GM18909 (cell line): Measurements from ENCODE around the gene PARD6B.
"Not testable (repeated sequence)": the region's sequence is repeated elsewhere in the genome, so short reads cannot be mapped to it uniquely, and the experiment has no call there.

ENCODE experiments used
- ATAC-seq: cut with Tn5 transposase; IDR thresholded peaks from one replicate; pipeline ENCODE4 v1.9.1; 2021; ENCODE audit warnings: mild to moderate bottlenecking; ENCODE audit not compliant: unreplicated experiment, poor library complexity

The PARD6B gene

DNA sequence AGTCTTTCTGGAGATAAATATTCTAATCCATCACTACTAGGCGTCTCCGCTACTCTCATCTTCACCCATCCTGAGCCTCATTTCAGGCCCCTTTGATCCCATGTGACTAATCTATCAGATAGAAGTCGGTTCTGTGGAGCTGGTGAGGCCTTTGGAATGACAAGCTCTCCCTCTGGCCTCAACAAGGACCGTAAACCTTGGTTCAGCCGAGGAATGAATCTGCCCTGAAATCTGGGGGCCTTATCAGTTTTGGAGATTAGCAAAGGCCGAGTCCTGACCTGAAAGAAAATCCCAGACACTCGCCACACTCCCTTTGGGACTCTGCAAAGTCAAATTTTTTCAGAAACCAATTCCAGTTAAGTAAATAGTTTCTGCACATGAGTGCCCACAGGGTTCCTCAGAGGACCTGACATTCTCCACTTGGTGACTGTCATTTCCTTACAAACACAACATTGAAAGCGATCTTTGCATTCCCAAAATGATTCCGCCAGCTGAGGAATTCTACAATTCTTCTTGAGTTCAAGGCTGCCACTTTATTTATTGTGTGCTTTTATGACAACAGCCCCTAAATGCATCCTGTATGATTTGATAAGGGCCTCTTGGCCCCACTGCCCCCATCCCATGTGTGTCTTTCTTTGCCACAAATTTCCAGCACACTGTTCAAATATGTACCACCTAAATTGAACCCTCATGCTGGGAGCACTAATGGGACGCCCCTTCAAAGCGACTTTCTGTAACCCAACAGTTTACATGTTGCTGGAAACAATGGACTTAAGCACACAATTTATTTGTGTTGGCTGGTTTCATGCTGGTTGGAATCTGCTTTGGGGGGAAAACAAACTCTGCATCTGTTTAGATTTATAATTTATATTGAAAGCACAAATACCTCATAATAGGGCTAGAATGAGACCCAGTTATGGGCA, 30.1 kb upstream of the PARD6B start:
- ATAC-seq: no peak

DNA sequence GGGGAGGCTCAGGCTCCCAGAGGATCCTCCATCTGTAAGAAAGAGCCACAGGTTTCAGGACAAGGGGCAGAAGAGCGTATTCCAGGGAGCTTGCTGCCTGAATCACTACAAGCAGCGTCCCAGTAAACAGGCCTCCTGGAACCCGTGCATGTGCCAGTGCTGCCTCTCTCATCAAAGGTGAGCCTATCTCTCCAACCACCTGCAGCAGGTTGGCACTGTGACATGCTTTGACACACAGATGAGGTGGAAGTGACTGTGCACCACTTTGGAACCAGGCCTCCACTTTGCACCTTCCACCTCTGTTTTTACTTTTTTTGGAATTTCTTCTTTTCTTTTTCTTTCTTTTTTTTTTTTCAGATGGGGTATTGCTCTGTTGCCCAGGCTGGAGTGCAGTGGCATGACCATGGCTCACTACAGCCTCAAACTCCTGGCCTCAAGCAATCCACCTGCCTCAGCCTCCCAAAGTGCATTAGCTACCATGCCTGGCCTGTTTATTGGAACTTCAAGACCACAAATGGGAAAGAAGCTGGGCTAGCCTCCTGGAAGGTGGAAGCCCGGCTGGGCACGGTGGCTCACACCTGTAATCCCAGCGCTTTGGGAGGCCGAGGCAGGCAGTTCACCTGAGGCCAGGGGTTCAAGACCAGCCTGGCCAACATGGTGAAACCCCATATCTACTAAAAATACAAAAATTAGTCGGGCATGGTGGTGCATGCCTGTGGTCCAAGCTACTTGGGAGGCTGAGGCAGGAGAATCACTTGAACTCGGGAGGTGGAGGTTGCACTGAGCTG, 27.5 kb upstream of the PARD6B start:
- not testable (repeated sequence) for ATAC-seq

DNA sequence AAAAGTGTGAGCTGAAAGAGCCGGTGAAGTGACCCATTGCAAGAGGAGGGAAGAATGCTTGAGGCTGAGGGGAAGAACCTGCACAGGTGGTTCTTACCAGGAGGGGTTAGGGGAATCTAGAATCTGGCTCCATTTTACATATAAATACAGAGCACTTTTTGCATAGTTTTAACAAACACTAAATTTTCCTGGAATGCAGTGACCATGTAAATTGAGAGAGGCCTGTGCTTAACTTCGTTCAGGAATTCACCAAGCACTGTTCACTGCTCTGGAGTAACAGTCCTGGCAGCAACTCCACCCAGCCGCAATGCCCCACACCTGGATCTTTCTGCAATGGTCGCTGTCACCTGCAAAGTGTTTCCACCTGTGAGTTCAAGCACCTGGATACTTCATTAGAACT, 26.9 kb upstream of the PARD6B start:
- no peak for ATAC-seq

DNA sequence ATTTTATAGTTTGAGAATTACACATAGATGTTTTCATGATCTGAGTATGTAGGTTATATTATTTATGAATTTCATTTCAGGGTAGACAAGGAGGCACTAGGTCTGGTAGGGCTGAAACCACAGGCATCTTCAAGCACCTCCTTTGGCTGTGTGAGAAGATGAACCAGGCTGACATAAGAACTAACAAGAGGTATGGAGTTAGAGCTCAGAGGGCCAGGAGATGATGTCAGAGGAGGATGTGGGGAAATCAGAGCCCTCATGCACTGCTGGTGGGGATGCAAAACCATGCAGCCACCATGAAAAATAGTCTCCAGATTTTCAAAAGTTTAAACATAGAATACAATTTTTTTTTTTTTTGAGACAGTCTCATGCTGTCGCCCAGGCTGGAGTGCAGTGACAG, 26.4 kb upstream of the PARD6B start:
- ATAC-seq: no peak

DNA sequence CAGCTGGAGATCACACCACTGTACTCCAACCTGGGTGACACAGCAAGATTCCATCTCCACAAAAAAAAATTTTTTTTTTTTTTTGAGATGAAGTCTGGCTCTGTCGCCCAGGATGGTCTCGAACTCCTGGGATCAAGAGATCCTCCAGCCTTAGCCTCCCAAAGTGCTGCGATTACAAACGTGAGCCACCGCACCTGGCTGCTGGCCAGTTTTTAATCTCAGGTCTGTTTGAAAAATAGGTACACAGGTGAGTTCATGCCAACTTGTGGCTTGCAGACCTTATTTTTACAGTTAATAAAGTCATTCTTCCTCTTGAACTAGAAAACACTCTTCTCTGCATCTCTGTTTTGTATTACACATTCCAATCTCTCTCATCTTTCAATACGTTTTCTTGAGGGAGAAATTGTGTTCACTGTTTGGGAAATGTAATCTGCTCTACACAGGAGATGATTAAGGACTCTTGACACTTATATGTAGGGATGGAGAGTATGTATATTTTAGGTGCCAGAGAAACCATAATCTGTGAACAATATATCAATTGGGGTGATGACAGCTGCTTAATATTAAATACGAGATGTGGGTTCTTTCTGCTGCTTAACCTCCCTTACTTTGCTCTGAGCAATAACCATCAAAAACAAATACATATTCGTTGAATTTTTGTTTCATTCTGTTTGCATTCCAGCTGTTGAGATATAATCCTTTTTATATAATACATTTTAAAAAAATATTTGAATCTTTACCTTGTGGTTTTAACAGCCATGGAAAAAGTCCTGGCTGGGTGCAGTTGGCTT, 22.3 kb upstream of the PARD6B start:
- ATAC-seq: no peak

DNA sequence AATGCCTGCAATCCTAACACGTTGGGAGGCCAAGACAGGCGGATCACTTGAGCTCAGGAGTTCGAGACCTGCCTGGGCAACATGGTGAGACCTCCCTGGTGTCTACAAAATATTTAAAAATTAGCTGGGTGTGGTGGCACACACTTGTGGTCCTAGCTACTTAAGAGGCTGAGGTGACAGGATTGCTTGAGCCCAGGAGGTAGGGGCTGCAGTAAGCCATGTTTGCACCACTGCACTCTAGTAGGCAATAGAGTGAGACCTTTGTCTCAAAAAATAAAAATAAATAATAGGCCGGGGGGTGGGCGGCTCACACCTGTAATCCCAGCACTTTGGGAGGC, 21.8 kb upstream of the PARD6B start:
- ATAC-seq: no peak

DNA sequence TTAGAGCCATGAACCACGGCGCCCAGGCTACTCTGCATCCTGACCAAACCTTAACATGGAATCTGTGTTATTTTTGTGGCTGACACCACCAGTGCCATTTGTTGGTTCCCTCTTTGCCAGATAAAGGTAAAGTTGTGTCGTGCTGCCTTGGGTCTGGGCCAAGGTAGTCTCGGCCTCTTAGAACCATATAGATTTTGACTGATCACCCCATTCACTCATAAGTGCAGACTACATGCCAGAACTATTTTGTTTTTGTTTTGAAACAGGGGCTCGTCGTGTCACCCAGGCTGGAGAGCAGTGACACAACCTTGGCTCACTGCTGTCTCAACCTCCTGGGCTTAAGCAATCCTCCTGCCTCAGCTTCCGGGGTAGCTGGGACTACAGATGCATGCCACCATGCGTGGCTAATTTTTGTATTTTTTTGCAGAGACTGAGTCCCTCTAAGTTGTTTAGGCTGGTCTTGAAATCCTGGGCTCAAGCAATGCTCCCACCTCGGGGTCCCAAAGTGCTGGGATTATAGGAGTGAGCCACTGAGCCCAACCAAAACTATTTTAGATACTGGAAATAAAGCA, 20.8 kb upstream of the PARD6B start:
- no peak for ATAC-seq

DNA sequence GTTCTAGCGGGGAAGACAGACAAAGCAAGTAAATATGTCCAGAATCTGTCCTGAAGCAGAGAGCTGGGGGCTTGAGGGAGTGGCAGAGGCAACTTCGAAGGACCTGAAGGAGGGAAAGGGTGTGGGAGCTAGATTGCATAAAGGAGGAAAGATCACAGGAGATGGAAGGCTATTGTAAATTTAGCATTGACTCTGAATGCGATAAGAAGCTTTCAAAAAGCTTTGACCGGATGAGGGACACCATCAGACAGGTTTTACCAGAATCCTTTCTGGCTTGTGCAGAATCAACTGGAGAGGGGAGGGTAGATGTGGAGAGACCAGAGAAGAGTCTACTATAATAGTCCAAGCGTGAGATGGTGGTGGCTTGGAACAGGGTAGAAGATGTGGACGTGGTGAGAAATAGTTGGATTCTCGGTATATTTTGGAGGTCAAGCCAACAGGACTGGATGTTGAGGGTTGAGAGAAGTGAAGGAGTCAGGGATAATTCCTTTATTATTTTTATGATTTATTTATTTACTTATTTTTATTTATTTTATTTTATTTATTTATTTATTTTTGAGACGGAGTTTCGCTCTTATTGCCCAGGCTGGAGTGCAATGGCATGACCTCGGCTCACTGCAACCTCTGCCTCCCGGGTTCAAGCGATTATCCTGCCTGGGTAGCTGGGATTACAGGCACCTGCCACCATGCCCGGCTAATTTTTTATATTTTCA, 20.1 kb upstream of the PARD6B start:
- no peak for ATAC-seq

DNA sequence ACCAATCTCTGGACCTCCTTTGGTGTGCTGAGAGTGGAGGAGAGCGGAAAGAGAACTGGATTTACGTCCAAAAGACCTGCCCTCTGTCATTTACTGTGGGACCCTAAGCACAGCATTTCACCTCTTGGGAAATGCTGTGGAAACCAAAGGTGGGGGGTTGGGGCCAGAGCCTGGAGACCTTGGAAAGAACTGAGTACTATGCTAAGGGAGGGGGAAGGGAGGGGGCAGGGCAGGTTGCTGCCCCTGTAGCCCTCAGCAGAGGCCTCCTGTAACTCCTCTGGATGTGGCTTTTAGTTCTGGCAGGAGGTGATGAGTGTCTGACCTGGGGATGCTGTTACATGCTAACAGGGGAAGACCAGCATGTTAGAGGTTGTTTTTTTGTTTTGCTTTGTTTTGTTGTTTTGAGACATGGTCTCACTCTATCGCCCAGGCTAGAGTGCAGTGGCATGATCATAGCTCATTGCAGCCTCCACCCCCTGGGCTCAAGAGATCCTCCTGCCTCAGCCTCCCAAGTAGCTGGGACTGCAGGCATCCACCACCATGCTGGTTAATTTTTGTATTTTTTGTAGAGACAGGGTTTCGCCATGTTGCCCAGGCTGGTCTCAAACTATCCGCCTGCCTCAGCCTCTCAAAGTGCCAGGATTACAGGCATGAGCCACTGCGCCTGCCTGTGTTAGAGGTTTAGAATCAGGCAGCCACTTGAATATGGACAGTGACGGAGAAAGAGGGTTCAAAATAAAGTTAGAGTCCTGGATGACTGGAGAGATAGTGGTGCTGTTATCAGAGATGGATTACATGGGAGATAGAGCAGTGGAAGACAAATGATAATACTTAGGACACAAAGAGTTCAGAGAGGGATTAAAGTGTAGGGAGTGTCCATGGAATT, 18.4 kb upstream of the PARD6B start:
- no peak for ATAC-seq

DNA sequence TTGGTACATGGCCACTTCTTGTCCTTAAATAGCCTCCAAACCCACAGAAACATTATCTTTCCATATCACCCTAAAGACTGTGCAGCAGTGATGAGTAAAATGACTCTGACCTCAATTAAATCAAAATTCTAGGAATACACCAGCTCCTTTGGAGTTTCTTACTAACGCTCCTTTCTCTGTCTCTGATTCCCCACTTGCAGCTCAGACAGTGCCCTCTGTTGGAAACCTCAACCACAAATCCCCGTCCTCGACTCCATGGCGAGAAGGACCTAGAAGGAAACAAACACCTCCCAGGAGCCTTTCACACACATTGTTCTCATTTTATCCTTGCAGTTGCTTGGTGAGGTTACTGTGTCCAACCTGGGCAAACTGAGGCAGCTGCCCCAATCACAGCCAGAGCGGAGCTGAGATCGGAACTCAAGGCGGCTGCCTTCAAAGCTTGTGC, 17.7 kb upstream of the PARD6B start:
- no peak for ATAC-seq

DNA sequence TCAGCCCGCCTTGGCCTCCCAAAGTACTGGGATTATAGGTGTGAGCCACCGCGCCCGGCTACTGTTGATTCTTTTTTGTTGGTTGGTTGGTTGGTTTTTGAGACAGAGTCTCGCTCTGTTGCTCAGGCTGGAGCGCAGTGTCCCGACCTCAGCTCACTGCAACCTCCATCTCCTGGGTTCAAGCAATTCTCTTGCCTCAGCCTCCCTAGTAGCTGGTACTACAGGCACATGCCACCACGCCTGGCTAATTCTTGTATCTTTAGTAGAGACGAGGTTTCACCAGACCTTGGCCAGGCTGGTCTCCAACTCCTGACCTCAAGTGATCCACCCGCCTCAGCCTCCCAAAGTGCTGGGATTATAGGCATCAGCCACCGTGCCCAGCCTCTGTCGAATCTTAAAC, 17.0 kb upstream of the PARD6B start:
- not testable (repeated sequence) for ATAC-seq

DNA sequence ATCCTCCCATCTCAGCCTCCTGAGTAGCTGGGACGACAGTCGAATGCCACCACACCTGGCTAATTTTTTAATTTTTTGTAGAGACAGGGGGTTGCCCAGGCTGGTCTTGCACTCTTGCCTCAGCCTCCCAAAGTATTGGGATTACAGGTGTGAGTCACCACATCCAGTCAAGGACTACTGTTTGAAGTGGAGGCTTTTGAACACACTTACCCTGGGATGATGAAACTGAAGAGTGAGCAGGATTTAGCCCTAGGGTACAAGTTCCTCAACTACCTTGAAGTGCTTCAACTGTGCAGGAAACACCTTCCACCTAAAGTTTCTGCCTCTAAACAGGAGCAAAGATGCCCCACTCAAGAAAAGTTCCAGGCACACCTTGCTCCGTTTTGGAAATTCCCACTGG, 15.7 kb upstream of the PARD6B start:
- ATAC-seq: no peak

DNA sequence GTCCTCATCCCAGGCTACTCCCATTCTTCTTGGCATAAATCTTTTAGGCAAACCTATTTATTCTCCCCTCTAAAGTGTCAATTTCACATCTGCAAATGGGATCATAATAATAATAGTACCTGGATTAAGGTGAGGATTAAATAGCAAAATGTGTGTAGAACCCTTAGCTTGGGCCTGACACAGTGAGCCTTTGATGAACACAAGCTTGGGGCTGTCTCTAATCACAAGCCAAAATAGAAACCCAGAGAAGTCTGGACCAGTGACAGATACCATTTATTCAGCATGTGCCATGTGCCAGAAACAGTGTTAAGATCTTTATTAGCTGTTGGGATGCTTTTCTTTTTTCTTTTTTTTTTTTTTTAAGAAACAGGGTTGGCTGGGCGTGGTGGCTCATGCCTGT, 14.9 kb upstream of the PARD6B start:
- no peak for ATAC-seq

DNA sequence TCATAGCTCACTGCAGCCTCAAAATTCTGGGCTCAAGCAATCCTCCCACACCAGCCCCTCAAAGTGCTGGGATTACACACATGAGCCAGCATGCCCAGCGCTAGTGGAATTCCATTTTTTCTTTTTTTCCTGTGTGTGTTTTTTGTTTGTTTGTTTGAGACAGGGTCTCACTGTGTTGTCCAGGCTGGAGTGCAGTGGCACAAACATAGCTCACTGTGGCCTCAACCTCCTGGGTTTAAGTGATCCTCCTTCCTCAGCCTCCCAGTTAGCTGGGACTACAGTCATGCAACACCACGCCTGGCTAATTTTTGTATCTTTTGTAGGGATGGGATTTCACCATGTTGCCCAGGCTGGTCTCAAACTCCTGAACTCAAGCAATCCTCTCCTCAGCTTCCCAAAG, 14.1 kb upstream of the PARD6B start:
- no peak for ATAC-seq

DNA sequence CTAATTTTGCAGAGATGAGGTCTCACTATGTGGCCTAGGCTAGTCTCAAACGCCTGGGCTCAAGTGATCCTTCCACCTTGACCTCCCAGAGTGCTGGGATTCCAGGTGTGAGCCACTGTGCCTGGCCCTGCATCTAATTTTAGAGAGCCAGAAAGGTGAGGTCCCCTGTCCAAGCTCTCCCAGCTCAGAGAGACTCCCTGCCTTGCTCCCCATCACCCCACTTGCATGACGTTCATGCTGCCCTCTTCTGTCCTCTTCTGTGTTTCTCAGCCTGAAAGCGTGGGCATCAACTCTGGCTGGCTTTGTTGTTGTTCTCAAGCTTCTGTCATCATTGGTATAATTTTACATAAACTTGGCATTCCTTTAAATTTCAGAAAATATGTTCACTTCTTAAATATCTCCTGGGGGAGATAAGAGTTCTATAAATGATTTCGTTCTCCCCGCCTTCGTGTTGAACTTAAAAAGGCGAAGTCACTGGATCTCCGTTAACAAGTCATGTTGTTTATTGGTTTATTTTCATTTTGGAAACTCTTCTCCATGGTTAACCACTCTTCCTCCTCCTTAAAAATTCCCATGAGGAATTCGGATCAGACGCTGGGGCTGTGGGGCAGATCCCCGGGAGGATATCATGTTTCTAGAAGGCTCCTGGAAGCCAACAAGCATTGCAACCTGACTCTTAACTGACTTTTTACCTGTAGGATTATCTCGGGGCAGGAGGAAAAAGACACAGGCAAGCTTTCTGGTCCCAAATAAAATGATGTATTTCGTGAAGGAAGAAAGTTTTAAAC, 13.2 kb upstream of the PARD6B start:
- ATAC-seq: no peak

DNA sequence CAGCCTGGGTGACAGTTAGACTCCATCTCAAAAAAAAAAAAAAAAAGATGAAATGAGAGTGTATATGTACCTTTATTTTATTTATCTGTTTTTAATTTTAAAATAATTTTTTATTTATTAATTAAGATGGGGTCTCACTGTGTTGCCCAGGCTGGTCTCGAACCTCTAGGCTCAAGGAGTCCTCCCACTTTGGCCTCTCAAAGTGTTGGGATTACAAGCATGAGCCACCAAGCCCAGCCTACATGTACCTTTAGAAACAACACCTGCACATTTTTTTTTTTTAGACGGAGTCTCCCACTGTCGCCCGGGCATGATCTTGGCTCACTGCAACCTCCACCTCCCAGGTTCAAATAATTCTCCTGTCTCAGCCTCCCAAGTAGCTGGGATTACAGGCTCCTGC, 12.1 kb upstream of the PARD6B start:
- no peak for ATAC-seq

DNA sequence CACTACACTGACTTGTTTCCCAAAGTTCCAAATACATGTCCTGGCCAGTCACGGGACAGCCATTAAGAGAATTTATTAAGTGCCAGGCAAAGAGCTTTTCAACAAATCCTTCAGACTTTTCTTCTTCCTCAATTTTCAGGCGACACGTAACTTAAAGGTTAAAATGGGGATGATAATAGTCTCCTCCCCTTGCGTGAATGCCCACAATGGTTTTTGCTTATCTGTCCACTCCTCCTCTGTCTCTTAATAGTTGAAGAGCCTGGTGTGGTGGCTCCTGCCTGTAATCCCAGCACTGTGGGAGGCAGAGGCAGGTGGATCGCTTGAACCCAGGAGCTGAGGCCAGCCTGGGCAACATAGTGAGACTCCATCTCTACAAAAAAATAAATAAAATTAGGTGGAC, 11.4 kb upstream of the PARD6B start:
- no peak for ATAC-seq

DNA sequence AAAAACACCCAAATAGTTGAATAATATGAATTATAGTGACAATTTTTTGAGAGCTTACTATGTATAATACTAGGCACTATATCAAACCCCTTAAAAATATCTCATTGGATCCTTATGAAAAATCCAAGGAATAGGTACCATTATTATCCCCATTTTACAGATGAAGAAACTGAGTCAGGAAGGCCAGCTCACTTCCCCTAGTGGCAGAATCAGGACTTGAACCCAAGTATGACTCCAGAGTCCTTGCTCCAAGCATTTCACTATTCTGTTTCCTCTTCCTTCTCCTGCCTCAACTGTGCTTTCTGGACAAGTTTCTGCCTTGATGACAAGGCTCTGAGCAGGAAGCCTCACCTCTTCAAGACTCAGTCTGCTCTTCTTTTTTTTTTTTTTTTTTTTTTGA, 10.8 kb upstream of the PARD6B start:
- no peak for ATAC-seq
